COLO829 (cell line): ENCODE data around the gene MCTP1.

Experiments used
- DNase-seq: peaks from one replicate; pipeline ENCODE4 v3.0.0; 2012; ENCODE audit warnings: low spot score

Gene MCTP1

DNA sequence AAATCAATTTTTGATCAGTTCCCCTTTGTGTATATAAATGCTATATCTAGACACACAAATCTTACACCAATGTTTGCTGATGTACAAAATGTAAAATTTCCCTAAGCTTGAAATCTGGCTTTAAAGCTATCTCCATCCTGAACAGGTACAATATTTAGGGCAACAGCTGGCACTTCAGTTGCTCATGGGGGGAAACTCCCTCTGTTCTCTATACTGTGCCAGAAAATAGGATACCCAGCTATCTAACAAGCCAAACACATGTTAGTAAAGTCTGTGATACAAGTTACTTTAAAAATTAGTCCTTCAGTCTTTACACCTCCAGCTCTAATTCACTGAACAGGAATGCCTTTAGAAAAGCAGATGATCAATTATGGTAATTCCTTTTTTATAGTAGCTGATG, 474.6 kb downstream of the MCTP1 start:
- no peak for DNase-seq

DNA sequence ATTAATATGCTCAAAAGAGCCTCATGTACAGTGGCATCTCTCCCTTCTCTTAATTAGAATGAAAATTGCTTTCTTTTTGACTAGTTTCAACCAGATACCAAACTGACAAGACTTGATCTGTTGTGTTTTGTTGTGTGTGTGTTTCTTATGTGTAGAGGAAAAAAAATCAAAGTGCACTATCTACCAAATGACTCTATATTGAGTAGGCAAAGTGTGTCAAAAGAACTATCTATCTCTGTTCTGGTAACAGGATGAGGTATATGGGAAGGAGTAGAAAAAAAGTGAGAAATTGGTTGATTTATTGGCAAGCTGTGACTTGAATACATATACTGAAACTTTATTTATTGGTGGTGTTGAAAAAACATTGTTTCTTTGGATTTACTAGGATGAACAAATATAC, 476.4 kb downstream of the MCTP1 start:
- no peak for DNase-seq

DNA sequence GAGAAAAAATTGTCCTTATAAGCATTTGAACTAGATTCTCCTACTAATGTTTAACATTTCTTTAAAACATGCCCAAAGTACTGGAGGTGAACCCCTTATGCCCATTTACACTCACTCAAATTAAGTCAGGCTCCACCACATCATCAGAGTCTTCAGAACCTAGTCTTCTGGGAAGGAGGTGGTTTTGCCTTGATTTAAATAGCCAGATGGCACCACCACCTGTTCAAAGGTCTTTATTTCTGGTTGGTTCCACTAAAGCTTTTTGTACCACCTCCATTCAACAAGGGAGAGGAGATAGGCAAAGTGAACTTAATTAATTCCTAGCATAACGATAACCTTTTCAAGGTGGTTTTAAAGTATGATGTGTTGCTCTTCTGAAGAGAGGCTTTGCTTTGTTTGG, 476.9 kb downstream of the MCTP1 start:
- DNase-seq, result no peak

- no peak for DNase-seq
These were observed 482.4 kb downstream of the MCTP1 start for GRCh38 chr5:94802450-94802849.

DNA sequence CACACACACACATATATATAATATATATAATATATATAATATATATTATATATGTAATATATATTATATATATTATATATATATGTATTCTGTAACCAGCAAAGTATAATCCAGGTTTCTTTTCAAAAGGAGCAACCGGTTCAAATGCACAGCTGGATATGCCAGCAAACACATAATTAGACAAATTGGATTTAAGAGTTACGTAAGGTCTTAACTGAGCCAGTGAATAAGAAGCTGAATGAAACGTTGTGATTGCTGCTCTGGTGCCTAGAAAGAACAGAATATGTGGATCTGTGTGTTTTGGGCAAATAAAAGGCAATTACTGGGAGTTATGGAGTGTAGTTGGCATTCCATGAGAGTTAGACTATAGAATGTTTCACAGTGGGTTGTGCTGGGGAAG, 488.3 kb downstream of the MCTP1 start:
- no peak for DNase-seq

- DNase-seq, result peak; percentile 57
These were observed 491.1 kb downstream of the MCTP1 start for GRCh38 chr5:94793816-94794198.

DNA sequence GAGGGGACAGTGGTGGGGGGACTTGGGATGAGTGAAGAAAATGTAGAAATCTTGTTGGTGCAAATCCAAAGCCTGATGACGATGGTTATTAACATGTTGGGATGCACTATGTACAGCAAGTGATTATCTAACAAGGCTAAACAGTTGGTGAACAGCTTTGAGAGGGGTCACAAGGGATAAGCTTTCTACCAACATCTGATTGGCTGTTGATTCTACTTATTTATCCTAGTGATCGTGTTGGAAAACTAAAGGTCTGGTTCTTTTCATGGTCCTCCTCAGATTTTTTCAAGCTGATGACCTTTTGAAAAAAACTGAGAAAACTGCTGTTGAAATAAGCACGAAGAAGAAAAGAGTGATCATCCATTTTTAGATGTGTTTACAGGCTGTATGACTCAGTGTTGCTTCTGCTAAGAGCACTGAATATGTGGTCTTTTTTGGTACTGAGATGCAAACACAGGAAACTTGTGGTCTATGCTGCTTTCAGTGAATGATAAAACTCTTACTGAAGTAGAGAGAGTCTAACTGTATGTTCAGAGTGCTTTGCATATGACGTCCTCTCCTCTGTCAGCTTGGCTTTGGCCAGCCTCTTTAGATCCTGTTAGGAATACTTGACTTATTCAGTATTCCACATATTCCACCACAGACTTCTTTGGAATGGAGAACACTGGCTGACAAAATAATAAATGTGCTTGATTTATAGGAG, 491.6 kb downstream of the MCTP1 start:
- DNase-seq, result peak; percentile 32

DNA sequence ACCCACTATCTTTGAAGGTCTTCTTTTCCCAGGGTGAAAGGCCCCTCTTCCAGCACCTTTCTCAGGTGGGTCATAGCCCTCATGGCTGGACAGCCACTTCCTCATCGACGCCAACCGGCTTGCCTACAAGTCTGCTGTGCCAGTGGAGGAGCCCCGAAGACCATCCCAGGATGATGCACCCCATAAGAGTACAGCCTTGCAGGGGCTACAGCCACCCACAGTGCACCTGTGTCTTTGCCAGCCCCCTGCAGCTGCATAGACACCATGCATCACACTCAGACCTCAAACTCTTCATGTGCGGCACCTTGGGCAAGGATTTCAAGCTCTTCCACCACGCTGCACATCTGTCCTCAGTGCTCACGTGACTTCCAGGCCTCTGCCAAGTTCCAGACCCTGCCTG, 493.1 kb downstream of the MCTP1 start:
- no peak for DNase-seq

GRCh38 chr5:94788527-94788926, 496.4 kb downstream of the MCTP1 start:
- no peak for DNase-seq

GRCh38 chr5:94784536-94785505, 500.1 kb downstream of the MCTP1 start:
- DNase-seq, result no peak

- no peak for DNase-seq
These were observed 502.5 kb downstream of the MCTP1 start for GRCh38 chr5:94782383-94782782.

DNA sequence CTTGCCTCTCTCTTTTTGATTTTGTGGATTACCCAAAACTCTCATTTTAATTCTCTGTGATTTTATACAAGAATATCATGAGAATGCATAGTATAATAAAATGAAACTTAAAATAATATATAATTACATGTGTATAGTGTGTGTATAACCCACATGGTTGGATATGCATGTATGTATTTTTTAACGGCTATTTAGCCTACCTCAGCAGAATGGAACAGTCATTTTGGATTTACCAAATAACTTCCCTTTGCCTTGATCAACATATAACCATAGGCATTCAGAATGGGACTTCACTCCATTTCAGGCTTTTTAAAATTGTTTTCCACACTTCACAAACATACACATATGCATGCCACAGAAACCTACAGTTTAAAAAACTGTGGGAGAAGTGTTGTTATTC, 505.2 kb downstream of the MCTP1 start:
- DNase-seq, result no peak

GRCh38 chr5:94778732-94779131, 506.2 kb downstream of the MCTP1 start:
- DNase-seq, result no peak

GRCh38 chr5:94778299-94778698, 506.6 kb downstream of the MCTP1 start:
- DNase-seq, result no peak

- DNase-seq, result no peak
These were observed 507.6 kb downstream of the MCTP1 start for GRCh38 chr5:94777056-94777880.

DNA sequence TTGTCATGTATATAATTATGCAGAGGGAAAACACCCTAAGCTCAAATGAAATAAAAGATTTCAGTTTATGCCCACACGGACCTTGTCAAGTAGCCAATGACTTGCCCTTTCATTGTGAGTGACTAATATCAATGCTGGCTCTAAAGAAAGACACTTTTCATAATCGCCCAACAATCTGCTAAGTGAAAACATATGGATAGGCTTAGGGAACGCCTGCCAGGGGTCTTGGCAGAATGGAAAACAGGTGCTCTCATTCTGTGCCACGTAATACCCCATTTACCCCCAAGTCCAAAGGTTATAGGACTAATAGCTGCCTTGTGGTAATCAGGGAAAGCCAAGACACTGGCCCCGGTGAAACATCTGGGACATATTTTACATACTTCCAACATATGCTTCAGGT, 508.7 kb downstream of the MCTP1 start:
- peak; percentile 68 for DNase-seq

GRCh38 chr5:94775088-94775487, 509.8 kb downstream of the MCTP1 start:
- DNase-seq, result no peak

- no peak for DNase-seq
These were observed 513.2 kb downstream of the MCTP1 start for GRCh38 chr5:94771742-94772141.

DNA sequence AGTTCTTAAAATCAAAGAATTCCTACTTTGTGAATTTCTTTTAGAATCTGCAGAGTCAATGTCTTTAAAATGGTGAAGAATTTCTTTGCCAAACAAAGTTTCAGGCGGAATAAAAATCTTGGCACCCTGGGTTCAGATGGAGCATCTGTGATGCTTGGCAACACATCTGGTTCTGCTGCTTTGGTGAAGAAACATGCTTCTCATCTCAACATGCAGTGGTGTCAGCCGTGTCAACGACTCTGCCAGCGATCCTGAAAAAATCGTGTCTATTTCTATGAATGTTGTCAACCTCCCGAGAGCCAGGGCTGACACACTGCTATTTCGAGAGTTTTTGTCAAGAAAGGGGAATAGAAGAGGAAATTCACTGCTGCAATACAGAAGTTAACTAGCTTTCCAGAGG, 514.9 kb downstream of the MCTP1 start:
- DNase-seq, result no peak

DNA sequence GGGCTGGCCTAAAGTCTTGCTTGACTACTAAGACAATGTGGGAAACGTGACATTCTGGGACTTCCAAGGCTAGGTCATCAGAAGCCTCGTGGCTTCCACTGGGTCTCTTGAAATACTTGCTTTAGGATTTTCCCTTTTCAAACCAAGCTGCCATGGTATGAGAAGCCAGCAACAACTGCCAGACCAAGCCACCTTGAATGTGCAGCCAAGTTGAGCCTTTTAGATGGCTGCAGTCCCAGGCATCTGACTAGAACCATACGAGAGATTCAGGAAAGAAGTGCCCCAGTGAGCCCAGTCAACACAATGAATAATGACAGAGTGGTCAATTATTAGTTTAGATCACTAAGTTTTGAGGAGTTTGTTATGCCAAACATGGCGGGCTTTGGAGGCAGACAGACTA, 523.1 kb downstream of the MCTP1 start:
- DNase-seq, result no peak

DNA sequence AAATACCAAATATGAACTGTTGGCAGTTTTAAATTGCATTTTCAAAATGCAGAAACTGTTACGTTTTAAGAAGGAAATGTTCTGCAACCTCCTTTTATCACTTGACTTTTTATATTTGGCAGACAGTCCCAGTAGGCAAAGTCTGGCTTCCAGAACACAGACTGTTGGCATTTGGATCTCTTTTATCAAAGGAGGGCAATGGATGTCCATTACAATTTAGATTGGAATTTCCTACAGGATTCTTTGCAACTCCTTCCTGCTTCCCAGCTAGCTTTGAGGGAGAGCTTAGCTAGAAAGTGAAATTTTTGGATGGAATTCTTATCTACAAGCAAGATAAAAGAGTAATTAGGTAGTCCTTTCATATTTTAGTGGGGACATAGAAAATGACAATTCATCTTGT, 523.8 kb downstream of the MCTP1 start:
- DNase-seq, result no peak

DNA sequence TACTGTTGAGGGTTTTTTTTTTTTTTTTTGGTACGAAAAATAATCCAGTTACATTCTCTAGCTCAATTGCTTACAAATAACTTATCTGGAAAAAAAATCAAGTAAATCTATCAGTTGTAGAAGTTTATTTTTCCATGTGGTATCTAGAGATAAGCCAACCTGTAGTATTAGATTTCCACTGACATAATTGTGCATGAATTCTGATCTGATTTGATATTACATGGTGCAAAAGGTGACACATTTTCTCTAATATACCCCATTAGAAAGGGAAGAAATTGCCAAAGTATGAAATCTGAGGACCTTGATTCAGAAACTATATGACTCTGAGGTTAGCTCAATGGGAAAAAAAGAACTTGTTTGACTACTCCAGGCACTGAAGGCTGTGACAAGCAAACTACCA, 524.9 kb downstream of the MCTP1 start:
- no peak for DNase-seq

DNA sequence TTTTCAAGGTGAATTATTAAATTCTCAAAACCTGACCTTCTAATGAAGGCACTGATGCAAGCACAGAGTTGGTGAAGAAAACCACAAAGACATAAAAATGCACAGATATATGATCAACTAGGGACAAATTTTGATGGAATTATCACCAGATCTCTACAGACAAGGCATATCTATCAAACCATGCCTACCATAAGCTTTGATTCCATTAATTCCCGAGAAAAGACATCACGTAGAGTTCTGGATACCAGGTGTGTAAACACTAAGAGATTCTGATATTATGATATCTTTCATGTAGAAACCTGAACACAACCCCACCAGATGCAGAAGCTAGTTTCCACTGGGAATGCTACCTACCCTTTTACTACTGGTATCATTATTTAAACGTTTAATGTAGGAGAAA, 525.9 kb downstream of the MCTP1 start:
- DNase-seq, result no peak
